HG02642 (cell line): ENCODE results near the gene DDO.

ENCODE experiments used
- ATAC-seq: cut with Tn5 transposase; IDR thresholded peaks from one replicate; pipeline ENCODE4 v1.9.1; 2021; ENCODE audit warnings: mild to moderate bottlenecking; ENCODE audit not compliant: unreplicated experiment, poor library complexity

Gene DDO

DNA sequence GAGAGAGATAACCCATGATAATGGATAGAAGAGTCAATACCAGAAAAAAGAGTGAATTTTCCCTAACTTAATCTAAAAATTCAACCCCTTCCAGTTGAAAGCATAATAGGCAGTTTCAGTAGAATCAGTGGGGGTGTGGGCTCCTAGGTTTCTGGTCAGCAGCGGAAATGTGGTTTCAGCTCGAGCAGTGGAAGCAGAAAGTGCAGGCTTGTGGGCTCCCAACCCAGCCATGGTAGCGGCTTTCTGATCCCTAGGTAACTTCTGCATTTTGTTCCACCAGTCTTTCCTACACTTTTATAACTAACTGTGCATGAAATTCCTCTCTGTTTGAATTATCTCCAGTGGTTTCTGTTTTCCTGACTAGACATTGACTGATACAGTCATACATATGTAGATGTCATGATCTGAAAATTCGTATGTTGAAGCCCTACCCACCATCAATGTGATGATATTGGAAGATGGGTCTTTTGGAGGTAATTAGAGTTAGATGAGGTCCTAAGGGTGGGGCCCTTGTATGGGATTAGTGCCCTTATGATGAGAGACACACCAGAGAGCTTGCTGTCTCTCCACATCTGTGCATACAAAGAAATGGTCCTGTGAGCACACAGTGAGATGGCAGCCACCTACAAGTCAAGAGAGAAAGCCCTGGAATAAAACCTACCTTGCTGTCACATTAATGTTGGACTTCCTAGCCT is 6.5 kb upstream of the DDO start:
- no peak for ATAC-seq

DNA sequence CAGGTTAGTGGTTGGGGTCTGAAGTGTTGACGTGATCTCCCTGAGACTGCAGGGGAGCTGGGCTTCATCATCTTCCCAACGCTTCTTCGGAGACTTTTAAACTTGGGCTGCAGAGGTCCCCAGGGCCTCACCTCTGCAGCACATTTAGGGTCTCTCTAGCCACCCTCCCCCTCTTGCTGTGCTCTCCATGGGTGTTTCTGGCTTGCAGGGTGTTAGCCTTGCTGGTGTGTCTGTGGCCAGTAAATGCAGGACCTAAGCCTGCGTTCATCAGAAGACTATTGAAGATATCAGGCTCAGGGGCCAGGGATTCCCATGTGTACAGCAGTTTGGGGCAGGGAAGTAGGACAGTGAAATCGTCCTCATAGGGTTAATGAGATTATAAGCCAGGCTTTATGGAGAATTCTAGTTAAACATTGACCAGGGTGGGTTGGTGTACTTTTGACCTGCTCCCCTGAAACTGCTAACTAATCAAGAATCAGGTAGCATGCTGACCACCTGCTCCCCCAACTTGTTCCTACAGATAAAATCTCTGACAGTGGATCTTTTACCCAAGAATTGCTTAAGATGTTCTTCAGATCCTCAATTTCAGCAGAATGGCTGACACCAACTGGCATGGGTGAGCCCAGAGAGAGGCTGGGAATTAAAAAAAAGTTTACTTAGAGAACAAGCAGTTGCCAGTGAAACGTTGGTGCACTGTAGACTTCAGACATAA is 3.8 kb upstream of the DDO start:
- ATAC-seq, result no peak

DNA sequence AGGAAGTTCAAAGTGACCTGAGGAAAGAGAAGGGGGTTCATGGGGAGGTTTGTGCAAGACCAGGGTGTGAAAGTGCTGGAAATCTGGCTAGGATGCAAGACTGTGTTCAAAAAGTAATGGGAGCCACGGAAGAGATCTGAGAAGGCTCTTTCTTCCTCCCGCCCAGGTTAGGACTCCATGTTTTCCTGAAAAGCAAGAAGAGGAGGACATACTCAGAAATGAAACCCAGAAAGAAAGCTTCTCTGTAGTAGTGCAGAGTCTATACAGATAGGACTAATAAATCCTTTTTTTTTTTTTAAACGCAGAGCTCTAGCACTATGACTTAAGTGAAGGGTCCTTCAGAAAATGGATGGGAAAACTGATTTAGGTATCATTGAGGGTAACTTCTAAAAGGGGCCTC is 3.2 kb upstream of the DDO start:
- no peak for ATAC-seq

- no peak for ATAC-seq
Measured at GRCh38 chr6:110414669-110415068, 706 bp downstream of the DDO start.

DNA sequence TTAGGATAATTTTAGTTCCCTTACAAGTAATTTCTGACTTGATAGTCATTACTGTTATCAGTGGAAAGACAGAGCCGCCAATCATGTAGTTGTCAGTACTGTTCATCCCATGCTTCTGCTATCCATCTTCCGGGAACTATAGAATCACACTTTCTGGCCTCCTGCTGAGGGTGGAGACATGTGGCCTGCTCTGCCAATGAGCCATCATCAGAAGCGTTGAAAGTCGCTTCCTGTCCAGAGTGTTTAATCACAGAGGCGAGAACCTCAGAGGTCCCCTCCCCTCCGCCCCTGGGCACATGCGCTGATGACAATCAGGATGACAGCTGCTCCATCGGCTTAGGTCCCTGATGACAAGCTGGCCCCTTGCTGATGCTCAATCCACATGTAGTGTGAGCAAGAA is 3.0 kb downstream of the DDO start:
- no peak for ATAC-seq

DNA sequence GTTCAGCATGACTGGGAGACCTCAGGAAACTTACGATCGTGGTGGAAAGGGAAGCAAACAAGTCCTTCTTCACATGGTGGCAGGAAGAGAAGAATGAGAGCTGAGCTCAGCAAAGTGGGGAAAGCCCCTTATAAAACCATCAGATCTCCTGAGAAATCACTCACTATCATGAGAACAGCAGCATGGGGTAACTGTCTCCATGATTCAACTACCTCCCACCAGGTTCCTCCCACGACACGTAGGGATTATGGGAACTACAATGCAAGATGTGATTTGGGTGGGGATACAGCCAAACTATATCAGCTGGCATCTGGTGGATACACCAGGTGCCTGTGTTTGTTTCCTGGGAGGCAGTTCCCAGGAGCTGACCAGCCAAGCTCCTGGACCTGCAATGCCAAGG is 4.9 kb downstream of the DDO start:
- no peak for ATAC-seq

DNA sequence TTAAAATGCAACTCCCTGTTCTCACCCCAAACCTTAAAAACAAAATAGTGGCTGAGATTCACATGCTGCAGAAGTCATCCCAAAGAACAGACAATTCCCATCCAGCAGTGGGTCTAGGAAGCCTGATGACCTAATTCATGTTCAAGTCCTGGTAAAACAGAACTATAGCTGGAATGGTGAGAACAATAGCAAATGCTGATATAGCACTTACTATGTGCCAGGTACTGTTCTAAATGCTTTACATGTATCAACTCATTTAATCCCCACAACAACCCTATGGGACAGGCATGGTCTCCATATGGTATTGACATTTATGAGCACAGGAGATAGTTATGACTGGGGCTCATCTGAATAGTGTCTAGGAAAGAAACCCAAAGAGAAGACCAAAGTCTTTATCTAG is 5.6 kb downstream of the DDO start:
- ATAC-seq, result no peak

DNA sequence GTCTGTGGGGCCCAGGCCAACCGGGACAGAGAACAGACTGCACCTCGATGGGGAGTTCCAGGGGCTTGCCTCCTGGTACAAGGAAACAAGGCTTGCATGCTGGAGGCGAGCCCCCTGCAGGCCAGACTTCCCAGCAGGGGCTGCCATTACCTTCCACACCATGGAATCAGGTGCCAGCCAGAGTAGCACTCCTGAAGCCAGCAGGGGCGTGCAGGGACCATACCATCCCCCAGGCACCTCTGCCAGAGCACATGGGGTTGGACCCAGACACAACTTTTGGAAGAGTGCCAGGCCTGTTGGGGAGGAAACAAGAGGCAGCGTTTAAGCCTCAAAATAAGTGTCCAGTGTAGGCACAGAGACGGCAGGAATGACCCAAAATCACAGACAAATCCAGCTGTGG is 6.5 kb downstream of the DDO start:
- ATAC-seq, result no peak

DNA sequence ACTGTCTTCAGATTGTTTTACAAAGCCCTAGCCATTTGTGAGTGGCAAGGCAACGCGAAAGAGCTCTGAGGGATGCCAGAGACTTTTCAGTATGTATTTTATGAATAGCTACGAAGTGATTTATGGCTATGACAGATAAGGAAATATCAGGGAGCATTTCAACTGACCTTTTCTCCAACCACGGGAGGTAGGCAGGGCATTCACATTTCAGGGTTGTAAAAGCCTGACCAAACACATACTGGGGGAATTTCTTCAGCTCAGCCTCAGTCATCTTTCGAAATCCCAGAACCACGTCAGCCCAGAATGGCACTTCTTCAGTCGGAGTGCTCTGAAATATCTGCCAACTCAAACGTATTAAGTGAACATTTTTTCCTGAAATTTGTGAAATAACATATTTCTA is 10.8 kb downstream of the DDO start:
- no peak for ATAC-seq

GRCh38 chr6:110401585-110402176 is 13.7 kb downstream of the DDO start:
- ATAC-seq, result no peak

DNA sequence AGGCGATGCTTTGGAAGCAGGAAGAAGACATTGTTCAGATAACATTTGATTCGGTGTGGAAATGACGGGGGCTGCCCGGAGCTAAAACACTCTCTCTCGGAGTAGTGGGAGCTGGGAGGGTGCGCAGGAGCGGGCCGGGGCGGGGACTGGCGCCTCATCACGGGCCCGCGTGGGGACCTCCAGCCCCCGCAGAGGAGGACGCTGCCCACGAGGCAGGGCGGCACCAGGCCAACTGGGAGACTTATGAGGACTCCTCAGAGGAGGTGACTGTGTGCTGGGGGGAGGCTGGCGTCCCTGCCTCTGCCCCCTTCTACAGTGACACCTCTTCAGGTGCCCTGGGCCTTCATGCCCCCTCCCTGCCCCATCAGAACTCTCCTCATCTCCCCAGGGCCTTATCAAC is 15.2 kb downstream of the DDO start:
- no peak for ATAC-seq

DNA sequence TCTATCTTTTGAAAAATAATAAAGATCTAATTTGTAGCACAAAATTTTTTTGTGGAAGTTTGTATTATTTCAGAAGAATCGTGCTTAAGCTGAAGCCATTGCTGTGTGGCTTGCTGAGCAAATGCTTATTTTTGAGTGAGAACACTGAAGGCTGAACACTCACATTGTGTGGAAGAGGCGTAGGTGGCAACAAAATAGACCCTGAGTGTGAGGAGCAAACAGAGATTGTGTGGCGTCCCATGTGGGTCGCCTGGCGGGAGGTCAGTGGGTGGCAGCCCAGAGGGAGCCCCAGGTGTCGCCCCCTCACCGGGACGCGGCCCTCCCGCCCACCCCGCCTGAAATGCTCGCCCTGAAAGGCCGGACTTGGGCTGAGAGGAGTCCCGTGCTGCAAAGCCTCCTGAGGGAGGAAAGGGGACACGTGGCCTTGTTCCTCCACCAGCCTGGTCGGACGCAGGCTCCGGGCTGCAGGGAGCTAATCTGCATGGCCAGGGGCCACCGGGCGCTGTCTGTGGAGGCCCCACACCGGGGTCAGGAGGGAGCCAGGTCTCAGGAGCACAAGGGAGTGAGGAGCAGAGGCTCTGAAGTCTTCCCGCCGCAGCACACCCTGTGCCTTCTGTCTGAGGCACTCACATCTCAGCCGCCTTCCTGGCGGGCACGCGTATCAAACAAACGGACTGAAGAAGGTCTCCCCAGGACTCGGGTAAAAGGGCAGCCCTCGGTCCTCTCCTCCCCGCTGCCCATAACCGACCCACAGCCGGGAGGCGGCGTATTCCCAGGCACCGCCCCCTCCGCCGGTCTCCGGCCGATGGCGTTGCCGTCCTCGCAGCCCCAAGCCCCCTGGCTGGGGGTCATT is 15.9 kb downstream of the DDO start:
- no peak for ATAC-seq

- no peak for ATAC-seq
Measured at GRCh38 chr6:110398778-110399177, 16.6 kb downstream of the DDO start.

DNA sequence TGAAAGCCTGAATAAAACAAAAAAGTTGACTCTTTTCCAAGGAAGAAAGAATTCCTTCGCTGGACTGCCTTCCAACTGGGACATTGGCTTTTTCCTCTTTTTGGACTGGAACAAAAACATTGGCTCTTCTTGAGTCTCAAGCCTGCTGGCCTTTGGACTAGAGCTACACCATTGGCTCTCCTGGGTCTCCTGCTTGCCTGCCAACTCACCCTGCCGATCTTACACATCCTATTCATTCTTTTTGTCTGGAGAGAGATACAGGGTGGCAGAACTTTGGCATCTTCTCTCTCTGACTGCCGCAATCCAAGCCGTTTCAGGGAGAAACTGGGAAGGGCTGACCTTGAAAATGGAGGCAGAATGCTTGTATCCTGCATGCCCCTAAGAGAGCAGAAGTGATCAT is 20.2 kb downstream of the DDO start:
- ATAC-seq, result no peak

GRCh38 chr6:110394409-110394808 is 21.0 kb downstream of the DDO start:
- ATAC-seq, result no peak

GRCh38 chr6:110392727-110393126 is 22.6 kb downstream of the DDO start:
- no peak for ATAC-seq

DNA sequence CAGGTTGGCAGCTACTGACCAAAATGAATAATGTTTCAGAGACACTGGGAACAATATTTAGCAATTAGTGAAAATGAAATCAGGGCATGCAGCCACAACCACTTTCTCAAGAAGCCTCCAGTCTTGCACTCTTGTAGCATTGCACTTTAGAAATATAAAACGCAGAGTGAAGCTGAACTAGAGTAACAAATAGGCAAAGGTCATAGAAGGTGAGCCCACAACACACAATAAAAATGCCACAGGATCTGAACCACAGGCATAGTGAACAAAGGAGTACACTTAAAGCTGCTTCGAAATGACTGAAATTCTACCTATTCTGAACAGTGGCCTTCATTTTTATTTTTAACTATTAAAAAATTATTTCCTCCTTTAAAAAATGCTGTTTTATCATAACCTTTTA is 25.0 kb downstream of the DDO start:
- ATAC-seq, result no peak

GRCh38 chr6:110389689-110390382 is 25.5 kb downstream of the DDO start:
- ATAC-seq, result no peak

GRCh38 chr6:110387986-110388385 is 27.4 kb downstream of the DDO start:
- no peak for ATAC-seq

- no peak for ATAC-seq
Measured at GRCh38 chr6:110385458-110385863, 29.9 kb downstream of the DDO start.
